GM23338 (cell line): ENCODE measurements around the gene ATG4C.

Experiments
- CREB1 ChIP-seq: fragments of 250-450 bp; sonication (Bioruptor Pico); IDR thresholded peaks from 2 replicates; pipeline ENCODE4 v1.5.0; 2020; ENCODE audit warnings: low read depth, mild to moderate bottlenecking, moderate library complexity
- EZH2 ChIP-seq: fragments of 200-600 bp; sonication (generic); IDR thresholded peaks from one replicate; pipeline ENCODE4 v1.8.0; 2017; ENCODE audit warnings: antibody characterized with exemption, mild to moderate bottlenecking, low read depth; ENCODE audit not compliant: unreplicated experiment
- POLR2AphosphoS5 ChIP-seq: IDR thresholded peaks from 2 replicates; pipeline ENCODE4 v1.6.1; 2016; ENCODE audit warnings: antibody characterized with exemption, low read depth
- ZNF114 ChIP-seq: fragments of 250-450 bp; sonication (Bioruptor Pico); IDR thresholded peaks from 2 replicates; pipeline ENCODE4 v1.5.0; 2020; ENCODE audit warnings: mild to moderate bottlenecking, moderate library complexity
- ZNF331 ChIP-seq: fragments of 250-450 bp; sonication (Bioruptor Pico); IDR thresholded peaks from 2 replicates; pipeline ENCODE4 v1.5.0; 2020; ENCODE audit warnings: low read depth, mild to moderate bottlenecking, moderate library complexity
- TF ChIP-seq, protein P1 (sequence below), 2 experiments: fragments of 200-600 bp in 1 of 2; sonication (generic) in 1 of 2; conservative IDR thresholded peaks; 2 replicates each; pipeline versions ENCODE4 v1.5.1 to v1.6.1; 2016 to 2017; ENCODE audit warnings: antibody characterized with exemption in 2 of 2, low read depth in 2 of 2, mild to moderate bottlenecking in 2 of 2, moderate library complexity in 1 of 2
- TF ChIP-seq, protein P2 (sequence below): IDR thresholded peaks from one replicate; pipeline ENCODE4 v1.6.1; 2018; ENCODE audit warnings: antibody characterized with exemption; ENCODE audit not compliant: unreplicated experiment
- TF ChIP-seq, protein P3 (sequence below): IDR thresholded peaks from 2 replicates; pipeline ENCODE4 v1.6.1; 2016; ENCODE audit warnings: antibody characterized with exemption
- TF ChIP-seq, protein P4 (sequence below): fragments of 250-450 bp; sonication (Bioruptor Pico); IDR thresholded peaks from 2 replicates; pipeline ENCODE4 v1.5.0; 2020; ENCODE audit warnings: mild to moderate bottlenecking, moderate library complexity

DNA sequence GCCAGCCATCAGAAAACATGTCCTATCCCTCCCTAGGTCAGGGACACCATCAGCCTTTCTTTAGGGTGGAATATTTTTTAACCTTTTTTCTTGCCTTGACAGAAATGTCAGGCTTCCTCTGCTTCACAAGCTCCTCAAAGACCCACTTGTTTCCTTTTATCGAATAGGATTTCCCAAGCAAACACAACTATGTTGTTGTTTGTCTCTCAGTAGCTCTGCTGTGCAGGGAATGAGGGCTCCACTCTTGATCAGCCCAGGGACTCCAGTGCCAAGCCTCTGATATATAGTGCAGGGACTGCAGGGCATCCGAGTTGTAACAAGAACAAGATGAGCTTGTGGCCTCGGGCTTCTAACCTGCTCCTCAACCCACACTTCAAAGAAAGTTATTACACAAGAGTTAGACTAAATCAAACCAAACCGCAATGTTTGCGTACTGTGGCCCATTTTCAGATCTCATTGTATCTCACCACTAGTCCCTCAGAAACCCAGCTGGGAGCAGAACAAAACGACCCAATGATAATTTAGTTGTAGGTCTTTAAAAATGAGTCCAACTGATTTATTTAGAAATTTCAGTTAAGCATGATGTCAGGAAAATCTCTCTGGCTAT, 108.1 kb downstream of the ATG4C start:
- TF ChIP-seq, protein P1, sequence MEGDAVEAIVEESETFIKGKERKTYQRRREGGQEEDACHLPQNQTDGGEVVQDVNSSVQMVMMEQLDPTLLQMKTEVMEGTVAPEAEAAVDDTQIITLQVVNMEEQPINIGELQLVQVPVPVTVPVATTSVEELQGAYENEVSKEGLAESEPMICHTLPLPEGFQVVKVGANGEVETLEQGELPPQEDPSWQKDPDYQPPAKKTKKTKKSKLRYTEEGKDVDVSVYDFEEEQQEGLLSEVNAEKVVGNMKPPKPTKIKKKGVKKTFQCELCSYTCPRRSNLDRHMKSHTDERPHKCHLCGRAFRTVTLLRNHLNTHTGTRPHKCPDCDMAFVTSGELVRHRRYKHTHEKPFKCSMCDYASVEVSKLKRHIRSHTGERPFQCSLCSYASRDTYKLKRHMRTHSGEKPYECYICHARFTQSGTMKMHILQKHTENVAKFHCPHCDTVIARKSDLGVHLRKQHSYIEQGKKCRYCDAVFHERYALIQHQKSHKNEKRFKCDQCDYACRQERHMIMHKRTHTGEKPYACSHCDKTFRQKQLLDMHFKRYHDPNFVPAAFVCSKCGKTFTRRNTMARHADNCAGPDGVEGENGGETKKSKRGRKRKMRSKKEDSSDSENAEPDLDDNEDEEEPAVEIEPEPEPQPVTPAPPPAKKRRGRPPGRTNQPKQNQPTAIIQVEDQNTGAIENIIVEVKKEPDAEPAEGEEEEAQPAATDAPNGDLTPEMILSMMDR (conservative IDR thresholded peaks at IDR 0.05; ENCODE audit: low read depth in 2 of 2) = no peak
- TF ChIP-seq EZH2 (no peak), CREB1 (CRISPR knock-in tag) (no peak), POLR2AphosphoS5 (no peak), ZNF114 (no peak), ZNF331 (no peak)
- TF ChIP-seq, protein P2, sequence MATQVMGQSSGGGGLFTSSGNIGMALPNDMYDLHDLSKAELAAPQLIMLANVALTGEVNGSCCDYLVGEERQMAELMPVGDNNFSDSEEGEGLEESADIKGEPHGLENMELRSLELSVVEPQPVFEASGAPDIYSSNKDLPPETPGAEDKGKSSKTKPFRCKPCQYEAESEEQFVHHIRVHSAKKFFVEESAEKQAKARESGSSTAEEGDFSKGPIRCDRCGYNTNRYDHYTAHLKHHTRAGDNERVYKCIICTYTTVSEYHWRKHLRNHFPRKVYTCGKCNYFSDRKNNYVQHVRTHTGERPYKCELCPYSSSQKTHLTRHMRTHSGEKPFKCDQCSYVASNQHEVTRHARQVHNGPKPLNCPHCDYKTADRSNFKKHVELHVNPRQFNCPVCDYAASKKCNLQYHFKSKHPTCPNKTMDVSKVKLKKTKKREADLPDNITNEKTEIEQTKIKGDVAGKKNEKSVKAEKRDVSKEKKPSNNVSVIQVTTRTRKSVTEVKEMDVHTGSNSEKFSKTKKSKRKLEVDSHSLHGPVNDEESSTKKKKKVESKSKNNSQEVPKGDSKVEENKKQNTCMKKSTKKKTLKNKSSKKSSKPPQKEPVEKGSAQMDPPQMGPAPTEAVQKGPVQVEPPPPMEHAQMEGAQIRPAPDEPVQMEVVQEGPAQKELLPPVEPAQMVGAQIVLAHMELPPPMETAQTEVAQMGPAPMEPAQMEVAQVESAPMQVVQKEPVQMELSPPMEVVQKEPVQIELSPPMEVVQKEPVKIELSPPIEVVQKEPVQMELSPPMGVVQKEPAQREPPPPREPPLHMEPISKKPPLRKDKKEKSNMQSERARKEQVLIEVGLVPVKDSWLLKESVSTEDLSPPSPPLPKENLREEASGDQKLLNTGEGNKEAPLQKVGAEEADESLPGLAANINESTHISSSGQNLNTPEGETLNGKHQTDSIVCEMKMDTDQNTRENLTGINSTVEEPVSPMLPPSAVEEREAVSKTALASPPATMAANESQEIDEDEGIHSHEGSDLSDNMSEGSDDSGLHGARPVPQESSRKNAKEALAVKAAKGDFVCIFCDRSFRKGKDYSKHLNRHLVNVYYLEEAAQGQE = no peak
- TF ChIP-seq, protein P3, sequence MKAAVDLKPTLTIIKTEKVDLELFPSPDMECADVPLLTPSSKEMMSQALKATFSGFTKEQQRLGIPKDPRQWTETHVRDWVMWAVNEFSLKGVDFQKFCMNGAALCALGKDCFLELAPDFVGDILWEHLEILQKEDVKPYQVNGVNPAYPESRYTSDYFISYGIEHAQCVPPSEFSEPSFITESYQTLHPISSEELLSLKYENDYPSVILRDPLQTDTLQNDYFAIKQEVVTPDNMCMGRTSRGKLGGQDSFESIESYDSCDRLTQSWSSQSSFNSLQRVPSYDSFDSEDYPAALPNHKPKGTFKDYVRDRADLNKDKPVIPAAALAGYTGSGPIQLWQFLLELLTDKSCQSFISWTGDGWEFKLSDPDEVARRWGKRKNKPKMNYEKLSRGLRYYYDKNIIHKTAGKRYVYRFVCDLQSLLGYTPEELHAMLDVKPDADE = no peak
- TF ChIP-seq, protein P4, sequence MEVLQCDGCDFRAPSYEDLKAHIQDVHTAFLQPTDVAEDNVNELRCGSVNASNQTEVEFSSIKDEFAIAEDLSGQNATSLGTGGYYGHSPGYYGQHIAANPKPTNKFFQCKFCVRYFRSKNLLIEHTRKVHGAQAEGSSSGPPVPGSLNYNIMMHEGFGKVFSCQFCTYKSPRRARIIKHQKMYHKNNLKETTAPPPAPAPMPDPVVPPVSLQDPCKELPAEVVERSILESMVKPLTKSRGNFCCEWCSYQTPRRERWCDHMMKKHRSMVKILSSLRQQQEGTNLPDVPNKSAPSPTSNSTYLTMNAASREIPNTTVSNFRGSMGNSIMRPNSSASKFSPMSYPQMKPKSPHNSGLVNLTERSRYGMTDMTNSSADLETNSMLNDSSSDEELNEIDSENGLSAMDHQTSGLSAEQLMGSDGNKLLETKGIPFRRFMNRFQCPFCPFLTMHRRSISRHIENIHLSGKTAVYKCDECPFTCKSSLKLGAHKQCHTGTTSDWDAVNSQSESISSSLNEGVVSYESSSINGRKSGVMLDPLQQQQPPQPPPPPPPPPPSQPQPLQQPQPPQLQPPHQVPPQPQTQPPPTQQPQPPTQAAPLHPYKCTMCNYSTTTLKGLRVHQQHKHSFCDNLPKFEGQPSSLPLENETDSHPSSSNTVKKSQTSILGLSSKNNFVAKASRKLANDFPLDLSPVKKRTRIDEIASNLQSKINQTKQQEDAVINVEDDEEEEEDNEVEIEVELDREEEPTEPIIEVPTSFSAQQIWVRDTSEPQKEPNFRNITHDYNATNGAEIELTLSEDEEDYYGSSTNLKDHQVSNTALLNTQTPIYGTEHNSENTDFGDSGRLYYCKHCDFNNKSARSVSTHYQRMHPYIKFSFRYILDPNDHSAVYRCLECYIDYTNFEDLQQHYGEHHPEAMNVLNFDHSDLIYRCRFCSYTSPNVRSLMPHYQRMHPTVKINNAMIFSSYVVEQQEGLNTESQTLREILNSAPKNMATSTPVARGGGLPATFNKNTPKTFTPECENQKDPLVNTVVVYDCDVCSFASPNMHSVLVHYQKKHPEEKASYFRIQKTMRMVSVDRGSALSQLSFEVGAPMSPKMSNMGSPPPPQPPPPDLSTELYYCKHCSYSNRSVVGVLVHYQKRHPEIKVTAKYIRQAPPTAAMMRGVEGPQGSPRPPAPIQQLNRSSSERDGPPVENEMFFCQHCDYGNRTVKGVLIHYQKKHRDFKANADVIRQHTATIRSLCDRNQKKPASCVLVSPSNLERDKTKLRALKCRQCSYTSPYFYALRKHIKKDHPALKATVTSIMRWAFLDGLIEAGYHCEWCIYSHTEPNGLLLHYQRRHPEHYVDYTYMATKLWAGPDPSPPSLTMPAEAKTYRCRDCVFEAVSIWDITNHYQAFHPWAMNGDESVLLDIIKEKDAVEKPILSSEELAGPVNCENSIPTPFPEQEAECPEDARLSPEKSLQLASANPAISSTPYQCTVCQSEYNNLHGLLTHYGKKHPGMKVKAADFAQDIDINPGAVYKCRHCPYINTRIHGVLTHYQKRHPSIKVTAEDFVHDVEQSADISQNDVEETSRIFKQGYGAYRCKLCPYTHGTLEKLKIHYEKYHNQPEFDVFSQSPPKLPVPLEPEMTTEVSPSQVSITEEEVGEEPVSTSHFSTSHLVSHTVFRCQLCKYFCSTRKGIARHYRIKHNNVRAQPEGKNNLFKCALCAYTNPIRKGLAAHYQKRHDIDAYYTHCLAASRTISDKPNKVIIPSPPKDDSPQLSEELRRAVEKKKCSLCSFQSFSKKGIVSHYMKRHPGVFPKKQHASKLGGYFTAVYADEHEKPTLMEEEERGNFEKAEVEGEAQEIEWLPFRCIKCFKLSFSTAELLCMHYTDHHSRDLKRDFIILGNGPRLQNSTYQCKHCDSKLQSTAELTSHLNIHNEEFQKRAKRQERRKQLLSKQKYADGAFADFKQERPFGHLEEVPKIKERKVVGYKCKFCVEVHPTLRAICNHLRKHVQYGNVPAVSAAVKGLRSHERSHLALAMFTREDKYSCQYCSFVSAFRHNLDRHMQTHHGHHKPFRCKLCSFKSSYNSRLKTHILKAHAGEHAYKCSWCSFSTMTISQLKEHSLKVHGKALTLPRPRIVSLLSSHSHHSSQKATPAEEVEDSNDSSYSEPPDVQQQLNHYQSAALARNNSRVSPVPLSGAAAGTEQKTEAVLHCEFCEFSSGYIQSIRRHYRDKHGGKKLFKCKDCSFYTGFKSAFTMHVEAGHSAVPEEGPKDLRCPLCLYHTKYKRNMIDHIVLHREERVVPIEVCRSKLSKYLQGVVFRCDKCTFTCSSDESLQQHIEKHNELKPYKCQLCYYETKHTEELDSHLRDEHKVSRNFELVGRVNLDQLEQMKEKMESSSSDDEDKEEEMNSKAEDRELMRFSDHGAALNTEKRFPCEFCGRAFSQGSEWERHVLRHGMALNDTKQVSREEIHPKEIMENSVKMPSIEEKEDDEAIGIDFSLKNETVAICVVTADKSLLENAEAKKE = no peak
